Measurements from ENCODE around the gene RMND5B.

DNA sequence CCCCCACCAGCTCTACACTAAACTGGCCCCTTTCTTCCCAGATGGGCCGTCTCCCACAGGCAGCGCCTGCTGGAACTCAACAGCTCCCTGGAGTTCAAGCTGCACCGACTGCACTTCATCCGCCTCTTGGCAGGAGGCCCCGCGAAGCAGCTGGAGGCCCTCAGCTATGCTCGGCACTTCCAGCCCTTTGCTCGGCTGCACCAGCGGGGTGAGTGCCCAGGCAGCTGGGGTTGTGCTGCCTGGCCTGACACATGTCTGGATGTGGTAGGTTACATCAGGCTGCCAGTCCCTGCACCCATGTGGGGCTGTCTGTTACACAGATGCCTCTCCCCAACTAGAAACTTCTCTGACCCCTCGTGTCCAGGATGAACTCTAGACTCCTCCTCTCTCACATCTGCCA lies 13.1 kb downstream of the RMND5B start:
- TF ChIP-seq CTCF (IDR thresholded peaks at IDR 0.05), result no peak
- no peak for TF ChIP-seq EZH2phosphoT487 (IDR thresholded peaks at IDR 0.05)
- no peak for TF ChIP-seq EZH2 (IDR thresholded peaks at IDR 0.05)
